ENCODE data around the gene ENTPD2.

The ENTPD2 gene

DNA sequence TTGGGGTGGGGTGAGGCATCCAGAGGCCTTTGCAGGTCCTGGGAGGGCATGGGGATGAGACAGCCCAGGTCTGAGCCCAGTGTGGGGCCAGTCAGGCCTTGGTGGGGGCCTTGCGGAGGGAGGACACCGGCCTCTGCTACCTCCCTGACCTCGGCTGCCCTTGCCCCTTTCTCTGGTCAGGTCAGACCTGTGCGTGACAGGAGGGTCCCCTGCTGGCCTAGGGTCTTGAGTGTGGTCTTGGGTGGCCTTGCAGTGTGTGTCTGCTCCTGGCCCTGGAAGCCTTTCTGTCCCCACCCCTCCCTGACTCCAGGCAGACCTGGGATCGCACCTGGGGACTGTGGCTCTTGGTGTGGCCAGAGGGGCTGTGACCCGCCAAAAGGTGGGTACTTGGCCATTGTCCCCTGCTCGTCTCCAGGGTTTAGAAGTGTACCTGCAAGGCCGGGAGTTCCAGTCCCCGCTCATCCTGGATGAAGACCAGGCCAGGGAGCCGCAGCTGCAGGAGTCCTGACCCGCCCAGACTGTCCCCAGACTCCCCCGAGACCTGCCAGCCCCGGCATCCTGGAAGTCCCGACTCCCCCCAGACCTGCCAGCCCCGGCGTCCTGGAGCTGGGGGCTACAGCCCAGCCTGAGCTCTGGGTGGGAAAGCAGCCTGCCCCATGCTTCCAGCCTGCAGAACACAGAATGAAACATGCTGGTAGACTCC, 28.5 kb upstream of the ENTPD2 start:
- H3K27ac ChIP-seq, result peak overlapping the region in 13 of 21 experiments; percentile 2 to 82 (median 73)
- no peak overlapping the region for H3K4me3 ChIP-seq

DNA sequence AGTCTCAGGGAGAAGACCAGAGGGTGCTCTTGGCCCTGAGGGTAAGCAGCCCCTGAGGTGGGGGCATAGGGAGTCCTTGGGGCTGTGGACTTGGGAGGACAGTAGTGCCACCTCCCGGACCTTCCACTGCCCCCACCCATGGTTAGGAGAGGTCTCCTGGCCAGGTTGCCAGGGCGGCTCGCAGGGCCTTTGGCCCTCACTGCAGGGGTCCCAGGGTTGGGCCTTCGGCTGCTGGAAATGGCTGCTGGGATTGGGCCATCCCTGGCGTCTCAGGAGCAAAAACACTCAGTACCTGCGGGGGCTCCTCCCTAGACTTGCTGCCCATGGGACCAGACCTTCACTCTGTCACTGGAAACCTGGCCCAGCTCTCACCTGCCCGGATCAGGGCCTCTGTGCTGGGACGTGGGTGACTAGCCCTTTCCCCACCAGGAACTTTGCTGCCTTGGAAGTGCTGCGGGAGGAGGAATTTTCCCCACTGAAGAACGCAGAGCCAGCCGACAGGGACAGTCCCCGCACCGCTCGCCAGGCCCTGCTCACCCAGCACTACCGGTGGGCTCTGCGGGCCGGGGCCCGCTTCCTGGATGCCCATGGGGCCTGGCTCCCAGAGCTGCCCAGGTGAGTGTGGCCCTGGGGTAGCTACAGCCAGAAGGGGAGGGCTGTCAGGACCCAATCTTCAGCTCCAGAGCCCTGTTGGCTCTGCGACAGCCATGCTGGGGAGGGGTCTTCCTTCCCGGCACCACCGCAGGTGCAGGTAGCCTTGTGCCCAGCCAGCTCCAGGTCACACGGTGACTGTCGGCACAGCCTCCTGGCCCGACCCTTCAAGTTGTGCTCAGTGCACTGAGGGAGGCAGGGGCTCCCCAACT, 26.6 kb upstream of the ENTPD2 start:
- Histone ChIP-seq H3K27ac (peak overlapping the region in 1 of 21 experiments; percentile 9), H3K4me3 (no peak overlapping the region)

DNA sequence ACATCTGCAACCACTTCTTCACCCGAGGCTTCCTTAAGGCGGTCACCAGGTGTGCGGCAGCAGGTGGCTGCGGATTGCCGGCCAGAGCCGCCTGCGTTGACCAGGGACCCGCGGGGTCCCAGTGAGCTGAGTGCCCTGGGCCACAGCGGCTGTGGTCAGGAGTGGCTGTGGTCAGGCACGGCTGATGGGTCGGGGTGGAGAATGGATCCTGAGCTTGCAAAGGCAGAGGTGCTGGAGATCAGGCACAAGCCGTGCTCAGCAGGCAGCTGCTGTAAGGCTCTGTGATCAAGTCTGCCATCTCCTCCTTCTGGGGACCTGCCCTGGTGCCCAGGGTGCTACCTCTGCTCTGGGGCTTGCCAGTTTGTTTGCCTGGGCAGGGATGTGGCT, 25.5 kb upstream of the ENTPD2 start:
- Histone ChIP-seq H3K27ac (no peak overlapping the region), H3K4me3 (no peak overlapping the region)

DNA sequence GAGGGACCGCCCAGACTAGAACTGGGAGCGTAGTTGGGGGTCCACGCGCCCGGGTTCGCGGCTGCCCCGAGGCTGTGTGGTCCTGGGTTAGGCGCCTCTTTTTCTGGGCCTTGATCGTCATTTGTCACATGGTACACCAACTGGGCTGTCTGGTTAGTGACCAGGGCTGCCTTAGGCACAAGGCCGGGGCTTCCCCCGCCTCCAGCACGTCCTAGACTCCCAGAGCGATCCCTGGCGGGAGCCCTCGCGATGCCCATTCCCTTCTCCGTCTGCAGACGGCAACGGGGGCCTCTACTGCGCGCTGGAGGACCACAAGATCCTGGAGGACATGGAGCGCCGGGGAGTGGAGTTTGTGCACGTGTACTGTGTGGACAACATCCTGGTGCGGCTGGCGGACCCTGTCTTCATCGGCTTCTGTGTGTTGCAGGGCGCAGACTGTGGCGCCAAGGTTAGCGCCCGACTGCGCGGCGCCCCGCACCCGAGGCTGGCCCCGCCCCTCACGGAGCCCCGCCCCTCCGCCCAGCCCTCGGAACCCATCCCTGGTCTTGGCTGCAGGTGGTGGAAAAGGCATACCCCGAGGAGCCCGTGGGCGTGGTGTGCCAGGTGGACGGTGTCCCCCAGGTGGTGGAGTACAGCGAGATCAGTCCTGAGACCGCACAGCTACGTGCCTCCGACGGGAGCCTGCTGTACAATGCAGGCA, 25.0 kb upstream of the ENTPD2 start:
- peak overlapping the region in 6 of 7 experiments; percentile 46 to 71 (median 64) for H3K4me3 ChIP-seq
- H3K27ac ChIP-seq, result peak overlapping the region in 7 of 21 experiments; percentile 57 to 86 (median 76)

DNA sequence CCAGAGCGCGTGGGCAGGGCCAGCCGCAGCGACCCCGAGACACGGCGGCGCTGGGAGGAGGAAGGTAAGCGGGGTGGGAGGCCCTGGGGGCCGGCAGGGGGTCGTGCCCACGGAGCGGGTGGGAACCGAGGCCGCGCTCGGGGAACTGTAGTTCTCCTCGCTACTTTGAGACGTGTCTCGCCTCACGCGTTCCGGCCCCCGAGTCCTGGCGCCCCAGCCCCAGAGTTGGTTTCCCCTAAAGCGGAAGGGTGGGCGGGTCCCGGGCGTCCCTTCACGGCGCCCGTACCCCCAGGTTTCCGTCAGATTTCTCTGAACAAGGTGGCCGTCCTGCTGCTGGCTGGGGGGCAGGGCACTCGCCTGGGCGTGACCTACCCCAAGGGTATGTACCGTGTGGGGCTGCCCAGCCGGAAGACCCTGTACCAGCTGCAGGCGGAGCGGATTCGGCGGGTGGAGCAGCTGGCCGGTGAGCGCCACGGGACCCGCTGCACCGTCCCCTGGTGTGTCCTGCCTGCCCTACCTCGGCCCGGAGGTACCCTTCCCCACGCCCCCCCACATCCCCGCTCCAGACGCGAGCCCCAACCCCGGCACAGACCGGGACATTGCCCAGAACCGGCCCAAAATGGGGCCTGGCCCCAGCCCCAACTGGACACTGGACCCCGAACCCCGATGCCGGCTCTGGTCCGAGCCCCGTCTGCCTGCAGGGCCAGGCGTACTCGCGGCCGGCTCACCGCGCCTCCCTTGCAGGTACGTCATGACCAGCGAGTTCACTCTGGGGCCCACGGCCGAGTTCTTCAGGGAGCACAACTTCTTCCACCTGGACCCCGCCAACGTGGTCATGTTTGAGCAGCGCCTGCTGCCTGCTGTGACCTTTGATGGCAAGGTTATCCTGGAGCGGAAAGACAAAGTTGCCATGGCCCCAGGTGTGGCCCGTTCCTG, 24.2 kb upstream of the ENTPD2 start:
- peak overlapping the region; percentile 46 to 71 (median 61) for H3K4me3 ChIP-seq

DNA sequence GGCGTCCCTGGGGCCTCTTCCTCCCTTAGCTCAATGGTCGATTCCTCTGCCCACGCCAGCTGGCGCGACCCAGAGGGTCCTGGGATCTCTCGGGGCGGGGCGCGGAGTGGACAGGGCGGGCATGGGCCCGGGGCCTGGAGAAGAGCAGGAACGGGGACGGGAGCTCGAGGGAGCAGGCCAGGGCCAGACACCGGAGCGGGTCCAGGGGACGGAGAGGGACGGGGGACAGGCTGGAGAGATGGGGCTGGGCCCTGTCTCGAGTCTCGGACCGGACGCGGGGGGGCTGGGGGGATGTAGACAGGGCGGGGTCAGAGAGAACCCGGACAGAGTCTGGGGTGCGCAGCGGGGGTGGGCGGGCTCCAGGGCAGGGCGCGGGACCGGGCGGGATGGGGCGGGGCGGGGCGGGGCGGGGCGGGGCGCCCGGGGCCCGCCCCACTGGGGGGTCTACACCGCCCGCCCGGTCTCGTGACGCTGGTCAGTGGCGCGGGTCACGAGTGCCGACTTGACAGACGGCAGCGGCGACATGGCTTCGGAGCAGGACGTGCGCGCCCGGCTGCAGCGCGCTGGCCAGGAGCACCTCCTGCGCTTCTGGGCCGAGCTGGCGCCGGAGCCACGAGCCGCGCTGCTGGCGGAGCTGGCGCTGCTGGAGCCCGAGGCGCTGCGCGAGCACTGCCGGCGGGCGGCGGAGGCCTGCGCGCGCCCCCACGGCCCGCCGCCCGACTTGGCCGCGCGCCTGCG, 23.3 kb upstream of the ENTPD2 start, which contains the start of gene UAP1L1:
Gene UAP1L1 (plus strand): TSS at position 508 of the 738 bp plus-strand sequence. CDS start 16 bp downstream, at position 524.
- Histone ChIP-seq H3K27ac (peak within 1 kb of the TSS; percentile 62 to 87 (median 79)), H3K4me3 (peak within 1 kb of the TSS; percentile 46 to 71 (median 61))

More for the DNA sequence above, 24.2 kb upstream of the ENTPD2 start:
- peak overlapping the region; percentile 29 to 87 (median 79) for H3K27ac ChIP-seq

DNA sequence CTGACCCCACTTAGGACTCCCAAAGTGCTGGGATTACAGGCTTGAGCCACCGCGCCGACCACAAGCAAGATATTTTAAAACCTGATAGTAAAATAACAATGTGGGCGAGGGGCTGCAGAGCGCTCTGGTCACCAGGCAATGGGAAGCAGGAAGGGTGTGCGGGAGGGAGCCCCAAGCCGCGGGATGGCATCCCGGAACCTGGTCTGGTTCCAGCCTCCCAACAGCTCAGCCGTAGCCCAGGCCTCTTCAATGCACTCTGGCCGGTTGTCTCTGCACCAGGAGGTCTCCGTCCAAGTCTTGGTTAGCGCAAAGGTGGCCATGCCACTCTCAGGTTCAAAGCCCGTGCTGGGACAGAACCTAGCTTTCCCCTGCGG, 22.8 kb upstream of the ENTPD2 start:
- Histone ChIP-seq H3K27ac (peak overlapping the region in 20 of 21 experiments; percentile 18 to 87 (median 78)), H3K4me3 (peak overlapping the region in 6 of 7 experiments; percentile 46 to 71 (median 64))

DNA sequence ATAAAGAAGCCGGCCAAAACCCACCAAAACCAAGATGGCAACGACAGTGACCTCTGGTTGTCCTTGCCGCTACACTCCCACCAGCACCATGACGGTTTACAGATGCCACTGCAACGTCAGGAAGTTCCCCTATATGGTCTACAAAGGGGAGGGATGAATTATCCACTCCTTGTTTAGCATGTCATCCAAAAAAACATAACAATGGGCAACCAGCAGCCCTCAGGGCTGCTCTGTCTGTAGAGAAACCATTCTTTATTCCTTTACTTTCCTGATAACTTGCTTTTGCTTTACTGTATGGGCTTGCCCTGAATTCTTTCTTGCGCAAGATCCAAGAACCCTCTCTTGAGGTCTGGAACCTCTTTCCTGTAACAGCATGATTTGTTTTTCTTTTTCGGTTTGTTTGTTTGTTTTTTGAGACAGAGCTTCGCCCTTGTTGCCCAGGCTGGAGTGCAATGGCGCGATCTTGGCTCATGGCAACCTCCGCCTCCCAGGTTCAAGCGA, 21.5 kb upstream of the ENTPD2 start:
- H3K27ac ChIP-seq, result peak overlapping the region in 11 of 21 experiments; percentile 12 to 81 (median 60)

DNA sequence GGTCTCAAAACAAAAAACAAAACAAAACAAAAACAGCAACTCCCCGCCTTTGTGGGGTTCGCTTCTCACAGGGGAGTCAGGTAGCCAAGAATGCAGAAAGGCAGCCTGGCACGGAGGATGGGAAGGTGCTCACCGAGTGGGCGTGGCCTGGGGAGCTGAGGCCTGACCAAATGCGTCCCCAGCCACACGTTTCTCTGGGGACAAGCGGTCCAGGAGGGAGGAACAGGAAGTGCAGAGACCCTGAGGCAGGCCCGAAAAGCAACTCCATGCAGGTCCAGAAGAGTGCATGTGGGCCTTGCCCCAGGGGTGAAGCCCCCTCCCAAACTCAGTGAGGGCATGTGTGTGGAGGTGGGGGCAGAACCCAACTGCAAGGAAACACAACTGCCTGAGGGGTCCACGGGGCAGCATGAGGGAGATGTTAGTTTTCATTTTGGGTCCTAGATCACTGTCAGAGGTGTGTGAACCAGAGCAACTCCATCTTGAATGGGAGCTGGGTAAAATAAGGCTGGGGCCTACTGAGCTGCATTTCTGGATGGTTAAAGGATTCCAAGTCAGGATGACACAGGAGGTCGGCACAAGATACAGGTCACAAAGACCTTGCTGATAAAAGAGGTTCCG, 20.9 kb upstream of the ENTPD2 start:
- no peak overlapping the region for H3K4me3 ChIP-seq

More for the DNA sequence above, 21.5 kb upstream of the ENTPD2 start:
- no peak overlapping the region for H3K4me3 ChIP-seq

DNA sequence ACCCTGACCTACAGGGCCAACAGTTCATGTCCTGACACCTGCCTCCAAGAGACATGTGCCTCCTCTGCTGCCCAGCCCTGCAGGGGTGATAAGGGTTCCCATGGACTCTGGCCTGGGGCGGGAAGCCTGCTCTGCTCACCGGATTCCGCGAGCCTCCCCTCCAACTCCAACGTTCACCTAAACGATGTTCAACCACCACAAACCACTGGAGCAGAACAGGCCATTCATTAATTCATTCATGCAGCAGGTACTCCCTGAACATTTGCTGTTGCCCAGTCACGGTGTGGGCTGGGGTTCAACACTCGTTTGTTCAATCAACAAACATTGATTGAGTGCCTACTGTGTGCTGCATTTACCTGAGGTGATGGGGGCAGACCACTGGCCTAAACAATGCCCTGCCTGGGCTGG, 20.1 kb upstream of the ENTPD2 start:
- Histone ChIP-seq H3K27ac (peak overlapping the region in 2 of 21 experiments; percentile 60), H3K4me3 (no peak overlapping the region)

More for the DNA sequence above, 20.9 kb upstream of the ENTPD2 start:
- peak overlapping the region in 14 of 21 experiments; percentile 12 to 81 (median 49) for H3K27ac ChIP-seq

DNA sequence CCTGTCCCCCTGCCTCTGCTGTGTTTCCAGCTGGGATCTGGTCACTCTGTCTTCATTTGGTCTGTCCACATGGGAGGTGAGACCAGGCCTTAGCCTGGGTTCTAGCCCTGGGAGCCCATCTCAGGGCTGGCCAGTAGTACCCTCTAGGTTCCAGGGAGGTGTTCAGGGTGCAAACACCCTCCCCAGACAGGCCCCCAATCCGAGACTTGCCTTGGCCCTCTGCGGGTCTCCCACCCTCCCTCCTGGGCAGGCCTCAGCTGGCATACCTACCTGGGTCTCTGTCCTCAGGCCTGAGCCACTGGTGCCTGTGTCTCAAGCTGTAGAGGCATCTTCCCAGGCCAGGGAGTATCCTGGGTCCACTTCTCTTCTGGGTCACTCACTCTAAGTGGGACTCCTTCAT, 17.4 kb upstream of the ENTPD2 start:
- H3K4me3 ChIP-seq, result peak overlapping the region in 2 of 7 experiments; percentile 51 to 52
- peak overlapping the region in 11 of 21 experiments; percentile 21 to 77 (median 64) for H3K27ac ChIP-seq

DNA sequence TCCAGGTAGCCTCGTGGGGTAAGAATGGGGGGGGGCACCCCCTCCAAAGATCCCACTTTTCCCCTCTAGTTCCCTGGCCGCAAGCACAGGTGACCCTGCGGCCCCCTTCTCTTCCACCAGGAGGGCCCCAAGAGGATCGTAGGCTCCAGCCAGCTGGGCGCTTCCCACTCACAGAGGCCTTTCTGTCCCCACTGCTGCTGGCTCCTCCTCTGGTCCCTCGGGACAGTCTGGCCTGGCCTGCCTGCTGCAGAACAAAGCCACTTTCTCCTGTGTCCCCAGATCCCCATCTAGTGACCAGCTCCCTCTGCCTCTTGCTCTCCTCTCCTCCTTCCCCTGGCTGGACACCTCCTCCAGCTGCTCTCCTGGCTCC, 17.0 kb upstream of the ENTPD2 start:
- peak overlapping the region in 16 of 21 experiments; percentile 2 to 77 (median 60) for H3K27ac ChIP-seq
- H3K4me3 ChIP-seq, result peak overlapping the region; percentile 32 to 52 (median 48)

DNA sequence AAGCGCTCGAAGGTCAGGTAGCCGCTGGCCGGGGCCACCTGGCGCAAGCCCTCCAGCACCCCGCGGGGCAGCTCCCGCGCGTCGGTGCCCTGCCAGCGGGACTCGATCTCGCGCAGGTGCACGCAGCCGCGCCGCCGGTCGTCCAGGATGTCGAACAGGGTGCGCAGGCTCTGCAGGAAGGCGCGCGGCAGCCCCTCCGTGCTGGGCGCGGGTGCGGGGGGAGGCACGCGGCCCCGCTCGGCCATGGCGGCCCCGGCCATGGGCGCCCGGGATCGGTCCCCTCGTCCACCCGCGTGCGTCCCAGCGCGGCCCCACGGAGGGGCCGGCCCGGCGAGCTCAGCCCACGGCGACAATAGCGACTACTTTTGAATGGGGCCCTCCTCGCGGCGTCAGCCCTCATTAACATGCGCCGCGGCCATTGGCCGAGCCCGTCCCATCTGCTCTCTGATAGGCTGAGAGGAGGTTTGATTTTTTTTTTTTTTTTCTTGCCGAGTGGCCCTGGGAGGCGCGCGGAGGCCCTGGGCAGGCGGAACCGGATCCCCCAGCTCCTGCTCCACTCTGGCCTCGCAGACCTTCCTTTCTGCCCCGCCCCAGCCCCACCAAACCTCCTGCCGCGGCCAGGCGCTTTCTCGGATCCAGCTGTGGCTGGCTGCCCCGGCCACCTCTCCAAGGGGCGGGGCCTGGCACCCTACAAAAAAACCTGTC, 16.5 kb upstream of the ENTPD2 start, which contains the start of gene SAPCD2:
Gene SAPCD2 (minus strand): TSS at position 357 of the 705 bp plus-strand sequence. CDS start 97 bp downstream, at position 260.
- Histone ChIP-seq H3K4me3 (peak within 1 kb of the TSS; percentile 32 to 52 (median 48)), H3K27ac (peak within 1 kb of the TSS in 16 of 21 experiments; percentile 2 to 77 (median 60))

DNA sequence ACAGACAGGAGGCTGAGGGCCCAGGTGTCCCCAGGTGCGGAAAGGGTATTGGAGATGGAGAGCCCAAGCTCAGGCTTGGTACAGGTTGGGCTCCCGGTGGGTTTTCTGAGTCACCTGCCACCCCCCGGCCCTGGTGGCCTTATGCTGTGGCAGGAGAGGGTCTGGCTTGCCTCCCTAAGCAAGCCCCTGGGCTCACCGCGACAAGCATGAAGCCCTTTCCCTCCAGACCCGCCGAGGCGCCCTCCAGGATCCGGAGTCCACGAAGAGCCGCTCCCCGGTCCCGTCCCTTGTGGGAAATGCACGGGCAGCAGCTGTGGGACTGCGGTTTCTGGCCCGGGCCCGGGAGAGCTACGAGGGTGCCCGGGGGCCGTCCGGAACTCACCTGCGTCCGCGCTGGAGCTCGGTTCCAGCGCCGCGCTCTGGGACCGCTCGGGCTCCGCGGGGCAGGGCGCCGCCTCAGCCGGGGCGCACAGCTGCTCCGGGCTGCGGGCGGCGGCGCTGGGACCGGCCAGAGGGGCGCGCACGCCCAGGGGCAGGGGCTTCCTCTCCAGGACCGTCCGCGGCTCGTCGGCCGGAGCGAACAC, 15.7 kb upstream of the ENTPD2 start:
- peak overlapping the region; percentile 32 to 52 (median 48) for H3K4me3 ChIP-seq
- H3K27ac ChIP-seq, result peak overlapping the region in 3 of 21 experiments; percentile 11 to 72 (median 29)

DNA sequence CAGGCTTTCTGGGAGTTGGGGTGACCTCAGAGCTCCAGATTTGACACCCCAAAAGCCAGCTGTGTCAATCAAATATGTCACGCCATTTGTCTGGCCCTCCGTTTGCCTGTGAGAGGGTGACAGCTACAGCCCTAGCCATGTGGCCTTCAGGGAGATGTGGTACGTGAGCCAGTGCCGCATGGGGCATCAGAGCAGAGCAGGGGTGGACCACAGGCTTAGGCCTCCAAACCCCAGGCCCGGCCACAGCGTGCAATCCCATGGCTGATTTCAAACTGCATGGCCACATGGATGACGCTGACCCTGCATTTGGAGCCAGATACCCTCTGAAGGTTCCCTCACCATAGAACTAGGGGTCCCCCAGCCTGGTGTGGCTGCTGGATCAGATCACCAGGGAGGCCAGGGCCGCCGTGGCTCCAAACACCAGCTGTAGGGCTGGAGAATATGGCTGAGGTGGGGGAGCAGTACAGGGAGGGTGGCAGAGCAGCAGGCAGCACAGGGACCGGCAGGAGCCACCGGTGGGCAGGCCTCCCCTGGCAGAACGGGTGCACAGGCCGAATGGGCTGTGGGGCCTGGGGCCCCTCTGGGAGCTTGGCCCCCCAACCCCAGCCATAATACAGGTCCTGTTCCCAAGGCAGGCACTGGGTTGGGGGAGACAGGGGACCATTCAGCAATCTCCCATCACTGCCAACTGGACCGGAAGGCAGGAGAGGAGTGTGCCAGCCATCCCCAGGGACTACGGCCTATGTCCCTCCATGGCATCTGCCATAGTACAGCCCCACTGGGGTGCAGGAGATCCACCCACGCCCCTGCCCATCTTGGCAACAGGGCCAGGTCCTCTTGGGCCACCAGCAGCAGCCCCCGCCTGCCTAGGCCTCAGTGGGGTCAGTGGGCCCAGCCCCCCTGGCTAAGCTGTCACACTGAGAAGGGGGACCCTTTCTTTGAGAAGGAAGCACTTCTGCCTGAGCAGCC, 15.0 kb upstream of the ENTPD2 start:
- Histone ChIP-seq H3K27ac (peak overlapping the region in 3 of 21 experiments; percentile 9 to 72 (median 23)), H3K4me3 (peak overlapping the region in 5 of 7 experiments; percentile 34 to 52 (median 51))
